SK-N-MC (cell line): ENCODE measurements around the gene PPP4R1.

Experiments used
- DNase-seq: peaks from one replicate; pipeline ENCODE4 v3.0.0-alpha.2; 2011; ENCODE audit warnings: low read depth, low spot score
- H3K27ac ChIP-seq: fragments of 200-600 bp; sonication (generic); 2 replicates; pipeline ENCODE4 v1.5.1; 2016; ENCODE audit warnings: mixed run types
- H3K36me3 ChIP-seq: fragments of 200-600 bp; sonication (generic); 2 replicates; pipeline ENCODE4 v1.6.1; 2017; ENCODE audit warnings: antibody characterized with exemption, low read length, mixed read lengths; ENCODE audit not compliant: insufficient read depth
- H3K4me3 ChIP-seq: fragments of 200-600 bp; sonication (generic); 2 replicates; pipeline ENCODE4 v1.5.1; 2016
- H3K9ac ChIP-seq: fragments of 200-600 bp; sonication (generic); 2 replicates; pipeline ENCODE4 v1.8.0; 2017; ENCODE audit warnings: mixed run types, mixed read lengths; ENCODE audit not compliant: insufficient read length
- H3K9me3 ChIP-seq: fragments of 200-600 bp; sonication (generic); 2 replicates; pipeline ENCODE4 v1.6.1; 2017; ENCODE audit warnings: low read depth, mild to moderate bottlenecking, antibody characterized with exemption, low read length, moderate library complexity, mixed read lengths
- EZH2 ChIP-seq: fragments of 200-600 bp; sonication (generic); IDR thresholded peaks from one replicate; pipeline ENCODE4 v1.6.1; 2017; ENCODE audit warnings: antibody characterized with exemption
- FOXP2 ChIP-seq: optimal IDR thresholded peaks from 2 replicates; pipeline ENCODE3; 2011; ENCODE audit warnings: mild to moderate bottlenecking, moderate library complexity; ENCODE audit not compliant: insufficient read depth; ENCODE audit errors: extremely low read length, control extremely low read depth
- POLR2AphosphoS5 ChIP-seq: IDR thresholded peaks from 2 replicates; pipeline ENCODE4 v1.6.1; 2012; ENCODE audit warnings: mild to moderate bottlenecking, low read depth, low read length, borderline replicate concordance

PPP4R1 gene

DNA sequence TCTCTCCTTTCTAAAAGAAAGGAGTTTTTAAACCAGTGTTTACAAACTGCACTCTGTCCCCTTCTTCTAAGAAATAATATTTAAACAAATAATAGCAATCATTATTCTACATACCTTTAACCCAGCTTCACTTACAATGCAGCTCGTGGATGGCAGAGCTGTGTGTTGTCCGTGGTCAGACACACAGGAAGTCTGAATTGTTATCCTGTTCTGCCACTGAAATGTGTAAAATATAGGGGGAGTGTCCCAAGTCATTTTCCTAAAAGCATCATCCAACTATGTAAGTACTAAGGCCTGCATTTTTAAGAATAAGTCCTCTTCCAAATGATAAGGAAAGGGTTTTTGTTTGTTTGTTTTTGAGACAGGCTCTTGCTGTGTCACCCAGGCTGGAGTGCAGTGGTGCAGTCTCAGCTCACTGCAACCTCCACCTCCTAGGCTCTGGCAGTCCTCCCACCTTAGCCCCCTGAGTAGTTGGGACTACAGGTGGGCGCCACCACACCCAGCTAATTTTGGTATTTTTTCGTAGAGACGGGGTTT, 2.7 kb upstream of the PPP4R1 start:
- Histone ChIP-seq H3K27ac (peak overlapping the region; percentile 70), H3K9me3 (no peaks in the 10 kb centered on the region), H3K9ac (no peak overlapping the region), H3K4me3 (no peak overlapping the region), H3K36me3 (no peaks in the 10 kb centered on the region)
- no peak for DNase-seq
- TF ChIP-seq POLR2AphosphoS5 (no peak), EZH2 (no peak), FOXP2 (no peak)

DNA sequence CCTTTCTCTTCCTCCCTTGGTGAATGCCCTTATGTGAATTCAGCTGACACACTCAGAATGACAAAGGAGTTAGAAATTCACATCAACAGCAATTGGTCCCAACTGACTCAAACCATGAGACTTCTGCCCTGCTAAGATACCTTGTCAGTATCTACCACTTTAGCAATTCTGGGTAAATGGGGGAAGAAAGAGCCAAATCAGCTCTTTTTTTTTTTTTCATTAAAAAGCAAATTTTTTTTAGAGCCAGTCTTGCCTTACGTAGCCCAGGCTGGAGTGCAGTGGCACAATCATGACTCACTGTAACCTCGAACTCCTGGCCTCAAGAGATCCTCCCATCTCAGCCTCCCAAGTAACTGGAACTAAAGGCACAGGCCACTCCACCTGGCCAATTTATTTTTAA, 1.7 kb upstream of the PPP4R1 start:
- H3K36me3 ChIP-seq, result peaks cover 6% of the 10 kb centered on the region
- no peak overlapping the region for H3K9ac ChIP-seq
- DNase-seq, result no peak
- H3K4me3 ChIP-seq, result no peak overlapping the region
- H3K27ac ChIP-seq, result peak overlapping the region; percentile 39; the same call in 1 of the 2 replicates
- TF ChIP-seq POLR2AphosphoS5, result no peak
- no peak for TF ChIP-seq FOXP2
- TF ChIP-seq EZH2, result no peak
- H3K9me3 ChIP-seq, result no peaks in the 10 kb centered on the region

DNA sequence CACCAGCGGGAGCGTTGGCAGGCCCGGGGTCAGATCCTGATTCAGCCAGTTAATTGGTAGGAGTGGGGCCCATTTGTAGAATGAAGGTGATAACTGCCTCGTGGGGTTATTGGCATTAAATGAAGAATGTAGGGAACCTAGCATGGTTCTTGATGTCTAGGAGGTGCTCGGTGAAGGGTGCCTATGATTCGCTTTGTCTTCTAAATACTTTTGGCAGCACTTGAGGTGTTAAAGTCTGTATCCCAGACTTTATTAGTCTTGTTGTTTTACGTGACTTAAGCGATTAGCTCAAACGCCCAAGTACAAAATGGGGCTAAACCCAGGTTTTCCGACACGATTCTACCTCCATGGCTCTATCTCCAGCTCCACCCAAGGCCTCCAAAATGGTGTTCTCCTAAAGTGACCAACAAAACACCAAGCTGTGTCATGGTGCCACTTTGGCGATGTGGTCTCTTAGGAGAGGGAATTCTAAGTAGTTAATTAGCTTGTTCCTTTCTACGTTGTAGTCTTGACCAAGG, 980 bp upstream of the PPP4R1 start:
- H3K36me3 ChIP-seq, result peaks cover 13% of the 10 kb centered on the region
- peak overlapping the region; percentile 51; the same call in 1 of the 2 replicates for H3K27ac ChIP-seq
- DNase-seq, result no peak

DNA sequence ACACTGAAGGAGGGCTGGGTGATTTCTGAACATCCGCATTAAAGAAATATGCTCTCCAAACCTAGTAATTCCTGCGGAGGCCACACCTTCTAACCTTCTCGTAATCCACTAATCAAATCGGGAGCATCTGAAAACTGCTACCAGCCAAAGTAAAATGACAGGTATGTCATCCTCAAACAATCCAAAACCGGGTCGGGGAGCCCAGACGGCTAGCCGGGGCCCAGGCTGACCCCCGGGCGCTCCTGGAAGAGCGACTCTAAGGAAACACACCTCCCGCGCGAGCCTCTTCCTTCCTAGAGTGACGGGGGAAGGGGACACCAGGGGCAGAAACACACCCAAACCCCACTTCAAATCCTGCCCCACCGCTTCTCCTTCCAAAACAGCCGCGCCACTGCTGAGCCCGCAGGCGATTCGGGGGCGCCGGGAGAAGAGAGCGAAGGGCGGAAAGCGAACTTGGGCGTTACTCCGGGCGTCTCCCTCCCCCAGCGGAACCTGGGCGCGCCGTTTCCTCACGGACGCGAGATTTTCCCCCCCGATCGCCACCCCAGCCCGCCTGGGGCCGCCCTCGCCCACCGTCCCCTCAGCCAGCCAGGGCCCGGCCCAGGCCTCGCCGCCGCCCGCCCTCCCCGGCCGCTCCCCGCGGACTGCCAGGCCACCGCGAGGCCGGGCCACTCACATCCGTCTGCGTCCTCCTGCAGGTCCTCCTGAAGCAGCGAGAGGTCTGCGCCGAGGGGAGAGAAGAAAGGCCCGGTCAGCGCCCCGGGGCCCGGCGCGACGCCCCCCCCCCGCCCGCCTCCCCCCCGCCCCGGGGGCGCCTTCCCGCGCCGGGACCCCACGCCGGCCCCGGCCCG, 584 bp downstream of the PPP4R1 start:
- DNase-seq, result no peak
- TF ChIP-seq FOXP2 (no peak), POLR2AphosphoS5 (no peak), EZH2 (no peak)

More for the DNA sequence above, 980 bp upstream of the PPP4R1 start:
- Histone ChIP-seq H3K4me3 (peak overlapping the region; percentile 78), H3K9ac (peak overlapping the region; percentile 60), H3K9me3 (no peaks in the 10 kb centered on the region)
- no peak for TF ChIP-seq FOXP2
- TF ChIP-seq POLR2AphosphoS5, result no peak
- no peak for TF ChIP-seq EZH2

DNA sequence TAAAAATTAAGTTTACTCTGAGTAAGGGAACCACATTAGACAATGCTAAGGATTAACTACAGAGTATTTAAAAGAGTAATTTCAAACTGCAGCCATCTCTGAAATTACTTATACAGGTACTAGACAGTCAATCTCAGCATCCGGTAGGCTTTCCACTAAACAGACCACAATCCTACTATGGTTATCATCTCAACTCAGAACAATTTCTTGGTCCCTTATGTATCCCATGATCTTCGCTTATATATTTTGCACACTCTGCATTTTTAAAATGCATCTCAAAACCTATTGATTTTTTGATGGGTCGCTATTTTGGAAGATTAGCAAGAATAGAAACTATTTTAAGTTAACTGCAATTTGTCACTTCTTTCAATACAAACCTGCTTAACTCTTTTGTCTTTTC, 1.4 kb downstream of the PPP4R1 start:
- H3K36me3 ChIP-seq, result peaks cover 32% of the 10 kb centered on the region
- H3K9ac ChIP-seq, result peak overlapping the region; percentile 89
- H3K4me3 ChIP-seq, result peak overlapping the region; percentile 86
- H3K9me3 ChIP-seq, result no peaks in the 10 kb centered on the region
- no peak for DNase-seq
- 0 out of 2 replicates have a peak overlapping the region, but pooled peaks have one; percentile 7 for H3K27ac ChIP-seq
- TF ChIP-seq EZH2 (no peak), FOXP2 (no peak), POLR2AphosphoS5 (no peak)

More for the DNA sequence above, 584 bp downstream of the PPP4R1 start:
- peak overlapping the region; percentile 85 for H3K27ac ChIP-seq
- peak overlapping the region; percentile 89 for H3K9ac ChIP-seq
- H3K9me3 ChIP-seq, result no peaks in the 10 kb centered on the region
- H3K4me3 ChIP-seq, result peak overlapping the region; percentile 86
- H3K36me3 ChIP-seq, result peaks cover 26% of the 10 kb centered on the region

DNA sequence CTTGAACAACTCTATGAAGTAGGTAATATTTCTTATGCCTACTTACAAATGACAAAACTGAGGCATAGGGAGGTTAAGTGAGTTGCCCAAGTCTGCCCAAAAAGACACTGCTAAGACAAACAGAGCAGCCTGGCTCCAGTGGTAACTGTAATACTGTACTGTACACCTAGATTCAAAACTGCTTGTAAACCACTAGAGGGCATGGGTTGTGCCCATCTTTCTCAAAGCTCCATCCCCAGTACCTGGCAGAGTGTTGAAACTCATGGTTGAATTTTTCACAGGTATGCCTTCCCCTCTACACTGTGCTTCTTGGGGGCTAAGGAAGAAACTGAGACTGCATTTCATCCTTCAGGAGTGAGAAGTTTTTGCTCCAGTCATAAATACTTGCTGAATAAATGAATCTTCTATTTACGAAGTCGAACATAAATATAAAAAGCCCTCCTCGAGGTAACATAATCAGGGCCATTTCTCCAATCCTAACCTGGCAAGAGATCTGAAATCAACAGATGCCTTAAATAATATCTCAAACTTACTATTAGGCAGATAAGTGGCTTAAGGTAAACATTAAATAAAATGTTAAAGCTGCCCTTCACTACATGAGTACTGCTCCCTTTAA, 2.0 kb downstream of the PPP4R1 start:
- peaks cover 36% of the 10 kb centered on the region for H3K36me3 ChIP-seq
- H3K27ac ChIP-seq, result 0 out of 2 replicates have a peak overlapping the region, but pooled peaks have one; percentile 7
- H3K4me3 ChIP-seq, result peak overlapping the region; percentile 86
- DNase-seq, result no peak
- no peaks in the 10 kb centered on the region for H3K9me3 ChIP-seq
- TF ChIP-seq POLR2AphosphoS5, result no peak
- peak overlapping the region; percentile 1 for H3K9ac ChIP-seq

DNA sequence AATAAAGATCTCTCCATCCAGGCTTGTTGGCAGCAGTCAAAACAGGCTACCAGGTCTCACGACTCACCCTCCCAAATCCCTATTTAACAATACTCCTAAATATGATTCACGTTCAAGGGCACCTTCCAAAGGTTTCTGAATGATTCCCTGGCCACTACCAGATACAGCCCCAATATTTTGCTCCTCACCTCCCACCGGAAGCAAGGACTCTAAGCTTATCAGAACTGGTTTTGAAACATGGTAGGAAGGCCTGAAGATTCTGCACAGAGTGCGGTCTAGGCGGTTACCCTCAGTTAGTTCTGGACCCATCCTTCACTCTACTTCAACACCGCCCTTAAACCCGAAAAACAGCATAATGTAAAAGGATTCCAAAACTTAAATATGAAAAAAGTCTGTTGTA, 5.2 kb downstream of the PPP4R1 start:
- no peaks in the 10 kb centered on the region for H3K9me3 ChIP-seq
- no peak overlapping the region for H3K9ac ChIP-seq
- peaks cover 53% of the 10 kb centered on the region for H3K36me3 ChIP-seq
- H3K27ac ChIP-seq, result no peak overlapping the region
- DNase-seq, result no peak
- no peak for TF ChIP-seq POLR2AphosphoS5
- no peak for TF ChIP-seq EZH2
- TF ChIP-seq FOXP2, result no peak
- no peak overlapping the region for H3K4me3 ChIP-seq

DNA sequence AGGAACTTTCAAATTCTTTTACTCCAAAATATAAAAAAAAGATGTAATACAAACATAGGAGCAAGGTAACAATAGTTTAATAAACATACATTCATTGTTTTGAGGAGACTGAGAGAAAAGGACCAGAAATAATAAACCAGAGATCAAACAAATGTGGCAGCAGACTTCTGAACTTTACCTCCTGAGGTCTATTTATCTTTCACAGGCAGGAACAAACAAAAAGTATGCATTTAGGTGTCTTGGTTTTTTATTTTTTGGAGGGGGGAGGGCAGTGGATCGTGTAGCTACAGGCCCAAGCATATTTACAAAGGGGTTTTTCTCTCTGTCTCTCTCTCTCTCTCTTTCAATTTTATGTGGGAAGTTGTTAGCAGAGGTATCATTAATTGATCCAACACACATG, 5.6 kb downstream of the PPP4R1 start:
- no peak overlapping the region for H3K9ac ChIP-seq
- H3K4me3 ChIP-seq, result no peak overlapping the region
- no peak for DNase-seq
- H3K27ac ChIP-seq, result no peak overlapping the region
- peaks cover 53% of the 10 kb centered on the region for H3K36me3 ChIP-seq
- H3K9me3 ChIP-seq, result no peaks in the 10 kb centered on the region
- no peak for TF ChIP-seq FOXP2
- no peak for TF ChIP-seq EZH2
- no peak for TF ChIP-seq POLR2AphosphoS5
